Calu3 (cell line): ENCODE results near the gene EMX2. TPM values are rescaled to one million over a fixed set of nuclear protein-coding genes. Genes with fewer than 3 reads are reported as not detected.

Experiments
- BruUV-seq: library from RNA; stranded (reverse); fragments of 400-500 nt; replicated peaks from 2 replicates; lab custom pipeline; 2021; lab: Mats Ljungman, UMichigan
- CTCF ChIA-PET: fragments of 300-600 bp; sonication (Branson Sonifier 250); formaldehyde crosslinking; loops from one replicate; lab custom pipeline; 2022; ENCODE audit warnings: antibody characterized with exemption; lab: Charles Lee
- DNase-seq: peaks from one replicate; pipeline ENCODE4 v3.0.0; 2022
- H3K27ac Mint-ChIP-seq: one replicate; pipeline ENCODE4 v1.8.0; 2022; ENCODE audit warnings: mixed read lengths; ENCODE audit not compliant: unreplicated experiment
- H3K27me3 Mint-ChIP-seq: one replicate; pipeline ENCODE4 v1.8.0; 2022; ENCODE audit warnings: mixed read lengths; ENCODE audit not compliant: unreplicated experiment
- H3K36me3 Mint-ChIP-seq: one replicate; pipeline ENCODE4 v1.8.0; 2022; ENCODE audit warnings: mild to moderate bottlenecking, moderate library complexity, mixed read lengths; ENCODE audit not compliant: insufficient read depth, unreplicated experiment
- H3K4me1 Mint-ChIP-seq: one replicate; pipeline ENCODE4 v1.8.0; 2022; ENCODE audit warnings: mild to moderate bottlenecking, low read depth, mixed read lengths; ENCODE audit not compliant: unreplicated experiment
- H3K4me3 Mint-ChIP-seq: one replicate; pipeline ENCODE4 v1.8.0; 2022; ENCODE audit warnings: mild to moderate bottlenecking, low read depth, moderate library complexity, mixed read lengths; ENCODE audit not compliant: unreplicated experiment
- H3K9me3 Mint-ChIP-seq: one replicate; pipeline ENCODE4 v1.8.0; 2022; ENCODE audit warnings: low read depth, mixed read lengths; ENCODE audit not compliant: unreplicated experiment
- intact Hi-C: fragments of 100-400 bp; cut with micrococcal nuclease; formaldehyde crosslinking; loops from one replicate; pipeline ENCODE4 v1.10.0; 2022; ENCODE audit not compliant: unreplicated experiment
- total RNA-seq: library from RNA; stranded (reverse); gene quantifications from 2 replicates; pipeline ENCODE4 v1.2.3, GENCODE V29; 2022
- TF ChIP-seq, protein P1 (sequence below): fragments of 200-600 bp; IDR thresholded peaks from one replicate; pipeline ENCODE4 v1.8.0; 2022; ENCODE audit warnings: antibody characterized with exemption; ENCODE audit not compliant: unreplicated experiment

The EMX2 gene
- total RNA-seq, 1 experiment from 2014 or later: not detected

DNA sequence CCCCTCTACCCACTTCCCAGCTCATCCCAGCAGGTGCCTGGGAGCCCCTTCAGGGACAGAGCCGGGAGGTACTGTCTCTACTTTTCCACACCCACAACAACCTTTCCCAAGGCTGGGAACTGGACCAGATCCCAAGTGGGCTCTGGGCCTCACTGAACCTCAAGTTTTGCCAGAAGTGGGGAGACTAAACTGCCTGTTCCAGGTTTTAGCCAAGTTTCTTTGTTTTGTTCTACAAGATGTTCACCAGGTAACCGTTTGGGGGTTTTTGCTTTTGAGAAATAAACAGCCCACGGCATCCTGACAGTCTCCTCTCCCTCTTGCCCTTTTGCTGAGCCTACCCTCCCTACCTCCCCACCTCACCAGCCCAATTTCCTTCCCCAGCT lies 10.6 kb upstream of the EMX2 start:
- no peaks in the 10 kb centered on the region for H3K4me1 Mint-ChIP-seq
- H3K36me3 Mint-ChIP-seq: no peaks in the 10 kb centered on the region
- intact Hi-C loops: no loop called here
- no TSS peak for BruUV-seq
- CTCF ChIA-PET: no interaction called here
- no peak overlapping the region for H3K27ac Mint-ChIP-seq
- TF ChIP-seq, protein P1, sequence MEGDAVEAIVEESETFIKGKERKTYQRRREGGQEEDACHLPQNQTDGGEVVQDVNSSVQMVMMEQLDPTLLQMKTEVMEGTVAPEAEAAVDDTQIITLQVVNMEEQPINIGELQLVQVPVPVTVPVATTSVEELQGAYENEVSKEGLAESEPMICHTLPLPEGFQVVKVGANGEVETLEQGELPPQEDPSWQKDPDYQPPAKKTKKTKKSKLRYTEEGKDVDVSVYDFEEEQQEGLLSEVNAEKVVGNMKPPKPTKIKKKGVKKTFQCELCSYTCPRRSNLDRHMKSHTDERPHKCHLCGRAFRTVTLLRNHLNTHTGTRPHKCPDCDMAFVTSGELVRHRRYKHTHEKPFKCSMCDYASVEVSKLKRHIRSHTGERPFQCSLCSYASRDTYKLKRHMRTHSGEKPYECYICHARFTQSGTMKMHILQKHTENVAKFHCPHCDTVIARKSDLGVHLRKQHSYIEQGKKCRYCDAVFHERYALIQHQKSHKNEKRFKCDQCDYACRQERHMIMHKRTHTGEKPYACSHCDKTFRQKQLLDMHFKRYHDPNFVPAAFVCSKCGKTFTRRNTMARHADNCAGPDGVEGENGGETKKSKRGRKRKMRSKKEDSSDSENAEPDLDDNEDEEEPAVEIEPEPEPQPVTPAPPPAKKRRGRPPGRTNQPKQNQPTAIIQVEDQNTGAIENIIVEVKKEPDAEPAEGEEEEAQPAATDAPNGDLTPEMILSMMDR: no peak
- H3K27me3 Mint-ChIP-seq: peaks cover 75% of the 10 kb centered on the region
- no peak overlapping the region for H3K4me3 Mint-ChIP-seq
- no peaks in the 10 kb centered on the region for H3K9me3 Mint-ChIP-seq
- DNase-seq: no peak

DNA sequence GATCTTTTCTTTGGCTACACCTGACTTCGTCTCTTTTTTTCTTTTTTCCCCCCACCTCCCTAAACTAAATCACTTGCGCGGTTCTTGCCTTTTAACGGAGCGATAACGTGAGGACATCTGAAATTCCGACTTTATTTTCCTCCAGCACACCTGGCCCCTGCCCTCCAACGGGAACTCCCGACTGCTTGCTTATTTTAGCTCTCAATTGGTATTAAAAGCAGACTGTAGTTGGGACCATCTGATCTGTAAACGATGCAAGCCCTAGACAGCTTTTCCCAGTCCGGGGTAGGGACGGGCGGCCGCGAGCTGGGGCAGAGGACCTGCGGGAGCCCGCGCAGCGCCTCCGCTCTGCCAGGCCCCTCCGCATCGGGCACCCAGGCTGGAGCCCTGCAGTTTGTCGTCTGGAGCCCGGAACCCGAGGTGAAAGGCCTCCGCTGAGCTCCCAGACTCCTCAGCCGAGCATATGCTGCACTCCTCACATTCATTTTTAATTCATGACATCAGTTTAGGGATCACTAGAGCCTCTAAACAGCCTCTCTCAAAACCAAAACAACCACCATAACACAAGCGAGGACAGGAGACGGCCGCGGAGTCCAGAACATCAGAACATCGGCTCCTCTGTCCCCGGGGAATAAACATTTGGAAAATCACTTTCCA lies 10.0 kb upstream of the EMX2 start:
- H3K27me3 Mint-ChIP-seq: peaks cover 73% of the 10 kb centered on the region
- no peak overlapping the region for H3K4me3 Mint-ChIP-seq
- H3K9me3 Mint-ChIP-seq: no peaks in the 10 kb centered on the region
- TF ChIP-seq, protein P1: no peak
- BruUV-seq: no TSS peak
- no peaks in the 10 kb centered on the region for H3K36me3 Mint-ChIP-seq
- CTCF ChIA-PET: no interaction called here
- H3K27ac Mint-ChIP-seq: no peak overlapping the region
- intact Hi-C loops: no loop called here
- DNase-seq: no peak
- H3K4me1 Mint-ChIP-seq: no peaks in the 10 kb centered on the region

DNA sequence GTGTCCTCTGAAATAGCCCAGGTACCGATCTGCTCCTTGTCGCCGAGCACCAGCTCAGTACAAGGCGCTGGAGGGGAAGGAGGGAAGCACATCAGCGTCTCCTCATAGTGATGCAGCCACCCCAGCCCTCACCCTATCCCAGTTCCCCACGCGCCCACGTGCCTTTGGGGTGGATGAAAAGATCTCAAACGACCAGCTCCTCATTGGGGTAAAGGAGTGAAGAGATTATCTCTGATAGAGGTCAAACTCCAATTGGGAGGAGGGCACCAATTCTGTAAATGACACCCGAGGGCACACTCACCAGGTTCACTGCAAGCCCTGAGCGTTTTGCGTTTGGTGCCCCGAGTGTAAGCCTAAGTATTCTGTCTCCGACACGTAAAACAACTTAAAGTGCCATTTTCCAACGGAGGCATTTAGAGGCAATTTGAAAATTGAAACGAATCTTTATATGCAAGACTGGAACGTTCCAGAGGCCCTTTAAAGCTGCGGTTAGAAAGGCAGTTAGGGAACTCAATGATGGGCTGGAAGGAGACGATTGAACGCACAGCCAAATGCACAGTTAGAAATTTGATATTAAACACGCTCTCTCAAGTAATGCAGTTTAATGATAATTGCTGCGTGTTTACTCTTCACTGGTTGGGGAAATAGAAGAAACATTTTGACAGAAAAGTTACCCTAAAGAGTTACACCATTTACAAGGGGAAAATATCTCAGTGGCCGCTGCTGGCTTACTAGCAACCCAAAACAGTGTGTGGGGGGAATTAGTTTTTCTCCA lies 8.9 kb upstream of the EMX2 start:
- BruUV-seq: no TSS peak
- CTCF ChIA-PET: no interaction called here
- Mint-ChIP-seq H3K4me3 (no peak overlapping the region), H3K27me3 (peaks cover 62% of the 10 kb centered on the region), H3K36me3 (no peaks in the 10 kb centered on the region), H3K27ac (no peak overlapping the region), H3K4me1 (no peaks in the 10 kb centered on the region), H3K9me3 (no peaks in the 10 kb centered on the region)
- DNase-seq: no peak
- intact Hi-C loops: no loop called here
- TF ChIP-seq, protein P1: no peak

DNA sequence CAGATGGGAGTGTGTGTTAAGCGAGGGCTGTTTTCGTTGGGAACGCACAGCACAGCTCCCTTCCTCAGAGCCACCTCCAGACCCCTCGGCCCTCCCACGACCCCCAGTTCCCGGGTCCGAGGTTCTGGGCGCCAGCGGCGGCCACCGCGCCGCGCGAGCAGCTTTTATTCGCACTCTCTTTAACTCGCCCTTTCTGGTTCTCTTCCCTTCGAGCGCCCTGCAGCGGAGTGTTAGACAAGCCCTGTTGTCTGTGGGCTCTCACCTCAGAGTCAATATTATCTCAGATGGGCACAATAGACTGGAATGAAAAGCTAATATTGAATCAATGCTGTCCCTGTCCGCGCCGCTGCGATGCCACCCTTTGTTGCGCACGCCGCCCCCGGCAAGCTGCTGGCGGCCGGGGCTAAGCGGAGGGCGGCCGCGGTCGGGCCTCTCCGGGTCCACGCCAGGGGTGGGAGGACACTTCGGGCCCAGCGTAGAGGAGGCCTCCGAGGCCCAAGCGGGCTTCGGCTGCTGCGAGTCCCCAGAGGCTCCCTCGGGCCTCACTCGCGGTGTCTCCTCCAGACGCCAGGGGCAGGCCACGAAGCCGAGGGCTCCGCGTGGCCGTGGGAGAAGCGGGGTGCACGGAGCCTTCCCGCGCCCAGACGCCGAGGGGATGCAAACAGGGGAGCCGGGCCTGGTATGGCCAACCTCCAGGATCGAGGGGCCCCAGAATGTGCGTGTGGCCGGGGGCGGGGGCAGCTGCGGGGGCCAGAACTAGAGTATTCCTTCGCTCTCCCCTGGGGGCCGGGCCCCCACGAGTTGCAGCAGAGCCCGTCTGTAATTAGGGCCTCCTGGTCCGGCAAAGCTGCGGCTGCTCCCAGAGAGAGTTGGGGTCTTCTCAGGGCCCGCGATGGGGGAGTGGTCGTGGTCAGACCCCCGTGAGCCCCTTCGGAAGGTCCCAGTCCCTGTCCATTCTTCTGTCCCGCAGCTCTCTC lies 7.9 kb upstream of the EMX2 start:
- Mint-ChIP-seq H3K4me3 (no peak overlapping the region), H3K4me1 (no peaks in the 10 kb centered on the region), H3K27me3 (peaks cover 58% of the 10 kb centered on the region), H3K36me3 (no peaks in the 10 kb centered on the region), H3K9me3 (no peaks in the 10 kb centered on the region), H3K27ac (no peak overlapping the region)
- CTCF ChIA-PET: no interaction called here
- no TSS peak for BruUV-seq
- intact Hi-C loops: loop anchor here (5.0 kb wide), 1 partner anchor 708 kb away; no protein-coding TSS in a partner anchor
- TF ChIP-seq, protein P1: no peak
- no peak for DNase-seq
